Stimulated activated CD4-positive, alpha-beta T cell treated with anti-CD3 and anti-CD28 coated beads, Interleukin-12 subunit alpha, Interleukin-12 subunit beta, amount 100 ng/mL, for 4 hours (primary cell): ENCODE data around the gene CERS6.
"Not testable (repeated sequence)": the region's sequence is repeated elsewhere in the genome, so short reads cannot be mapped to it uniquely, and the experiment has no call there.

Source experiments
- DNase-seq: peaks from one replicate; pipeline ENCODE4 v3.0.0-alpha.2; 2020

The CERS6 gene

DNA sequence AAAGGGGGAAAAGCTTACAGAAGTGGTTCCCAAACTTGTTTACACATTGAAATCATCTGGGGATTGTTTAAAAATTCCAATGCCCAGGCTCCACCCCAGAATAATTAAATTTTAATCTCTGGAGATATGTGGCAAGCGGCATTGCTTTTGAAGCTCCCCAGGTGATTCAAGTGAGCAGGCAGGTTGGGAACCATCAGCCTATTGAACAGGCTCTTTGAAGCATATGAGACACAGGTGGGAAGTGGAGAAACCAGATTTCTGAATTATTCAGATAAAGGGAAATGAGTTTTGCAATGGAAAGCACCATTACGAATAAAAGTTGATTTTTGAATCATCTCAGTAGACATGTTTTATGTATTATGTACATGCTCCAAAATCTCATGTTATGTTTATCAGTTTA, 288.8 kb downstream of the CERS6 start:
- DNase-seq = no peak

DNA sequence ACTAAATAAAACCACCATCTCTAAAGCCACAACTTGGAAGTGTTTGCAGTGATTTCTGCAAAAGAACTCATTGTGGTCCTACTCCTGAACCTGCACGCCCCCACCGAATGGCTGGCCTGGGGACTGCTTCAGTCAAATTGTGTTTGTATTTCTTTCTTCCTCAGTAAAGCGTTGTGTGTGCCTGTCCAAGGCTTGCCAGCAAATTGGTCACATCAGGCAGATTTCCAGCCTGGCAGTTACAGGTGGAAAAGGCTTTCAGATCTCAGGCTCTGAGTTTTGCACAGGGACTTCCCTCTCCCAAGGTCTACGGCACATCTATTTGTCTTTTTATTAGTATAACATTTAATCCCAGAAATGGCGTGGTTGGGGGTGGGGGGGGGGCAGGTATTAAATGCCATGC, 292.4 kb downstream of the CERS6 start:
- DNase-seq = no peak

DNA sequence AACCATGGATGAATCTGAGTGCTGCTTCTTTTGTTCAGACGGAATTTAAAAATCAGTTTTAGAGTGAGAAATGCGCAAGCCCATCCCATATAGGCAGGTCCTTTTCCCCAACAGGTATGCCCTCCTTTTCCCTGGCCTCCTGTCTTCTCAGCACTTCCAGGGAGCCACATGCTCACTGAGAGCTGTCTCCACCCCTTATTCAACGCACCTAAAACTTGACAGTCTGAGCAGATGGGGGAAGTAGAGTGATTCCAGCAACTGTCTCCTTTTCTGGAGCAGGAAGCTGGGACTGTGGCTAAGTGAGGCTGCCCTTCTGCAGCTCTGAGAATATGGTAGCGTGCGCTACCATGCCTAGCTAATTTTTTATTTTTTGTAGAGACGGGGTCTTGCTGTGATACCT, 293.2 kb downstream of the CERS6 start:
- no peak for DNase-seq

DNA sequence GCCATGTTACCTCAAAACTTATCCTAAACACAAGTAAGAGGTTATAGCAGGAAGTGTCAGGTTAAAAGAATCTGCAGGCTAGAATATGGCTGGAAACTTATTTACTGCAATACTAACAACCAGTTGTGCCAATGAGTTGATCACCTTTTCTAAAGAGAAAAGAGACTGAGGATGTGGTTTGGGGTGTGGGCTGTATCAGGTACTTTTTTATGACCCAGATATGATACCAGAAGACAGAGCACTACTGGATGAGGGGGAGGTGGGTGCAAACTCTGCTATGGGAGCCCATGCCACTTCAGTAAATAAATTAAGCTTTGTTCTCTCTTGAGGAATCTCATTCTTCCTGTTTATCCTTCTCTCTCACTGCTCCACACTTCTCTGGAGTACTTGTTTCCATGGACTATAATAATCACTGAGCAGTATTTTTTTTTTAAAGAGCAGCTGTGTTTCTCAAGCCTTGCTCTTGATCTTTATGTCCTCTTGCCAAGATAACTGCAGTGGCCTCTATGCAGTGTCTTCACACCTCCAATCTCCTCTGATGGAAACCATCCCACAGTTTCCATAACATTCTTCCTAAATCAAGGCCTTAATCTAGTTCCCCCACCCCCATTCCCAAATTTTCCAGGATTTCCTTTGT, 295.1 kb downstream of the CERS6 start:
- DNase-seq = no peak

DNA sequence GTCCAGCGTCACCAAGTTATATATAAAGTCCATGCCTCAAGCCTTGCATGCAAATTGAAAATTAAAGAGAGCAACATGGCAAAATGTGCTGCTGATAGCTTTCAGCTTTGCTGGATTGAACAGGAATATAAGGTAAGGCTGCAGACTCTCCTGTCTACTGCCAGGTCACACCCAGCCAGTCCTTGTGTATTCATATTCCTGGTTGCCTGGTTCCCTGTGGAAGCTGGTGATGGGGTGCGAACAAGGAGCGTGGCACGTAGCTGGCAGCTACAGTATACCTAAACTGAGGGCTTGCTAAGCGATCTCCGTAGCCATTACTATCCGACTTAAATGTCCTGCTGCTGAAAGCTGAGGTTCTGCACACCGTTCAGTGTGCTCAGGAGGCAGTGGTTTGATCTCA, 296.3 kb downstream of the CERS6 start:
- no peak for DNase-seq

DNA sequence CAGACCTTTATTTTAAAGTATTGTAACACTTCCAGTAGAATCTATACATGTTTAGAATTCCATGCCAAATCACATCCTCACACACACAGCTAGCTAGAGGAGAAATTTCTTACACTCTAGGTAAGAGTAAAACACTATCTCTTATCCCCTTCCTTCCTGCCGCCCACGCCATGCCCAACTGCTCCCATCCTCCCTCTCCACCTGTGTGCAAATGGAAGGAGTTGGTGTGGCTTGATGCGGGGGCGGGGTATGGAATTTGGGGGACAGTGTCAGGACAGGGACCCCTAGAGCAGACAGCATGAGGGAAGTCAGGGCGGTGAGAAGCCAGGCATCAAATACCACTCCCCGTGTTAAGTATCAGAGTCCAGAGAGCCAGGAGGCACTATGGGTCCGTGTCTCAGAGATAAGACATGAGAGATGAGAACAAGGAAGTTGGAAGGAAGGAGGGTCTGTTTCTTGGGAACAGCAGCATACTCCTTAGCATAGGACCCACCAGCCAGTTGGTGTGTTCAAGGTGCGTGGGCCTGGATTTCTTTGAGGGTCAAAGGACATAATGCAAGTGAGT, 297.8 kb downstream of the CERS6 start:
- DNase-seq = no peak

DNA sequence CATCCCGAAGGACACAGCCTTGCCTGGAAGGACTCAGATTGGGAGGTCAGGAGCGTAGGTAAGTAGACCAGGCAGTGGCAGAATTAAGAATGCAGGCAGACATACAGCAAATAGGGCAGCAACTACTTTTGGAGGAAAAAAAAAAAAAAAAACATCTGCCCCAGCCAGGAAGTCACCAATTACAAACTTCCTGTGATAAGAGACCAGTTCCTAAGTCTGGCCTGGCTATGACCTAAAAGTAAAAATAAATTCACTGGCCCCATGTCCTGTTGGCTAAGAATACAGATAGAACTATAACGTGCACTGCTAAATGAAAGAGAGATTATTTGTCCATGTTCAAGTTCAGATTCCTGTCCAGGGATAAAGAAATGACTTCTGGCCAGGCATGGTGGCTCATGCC, 301.2 kb downstream of the CERS6 start:
- DNase-seq = no peak

DNA sequence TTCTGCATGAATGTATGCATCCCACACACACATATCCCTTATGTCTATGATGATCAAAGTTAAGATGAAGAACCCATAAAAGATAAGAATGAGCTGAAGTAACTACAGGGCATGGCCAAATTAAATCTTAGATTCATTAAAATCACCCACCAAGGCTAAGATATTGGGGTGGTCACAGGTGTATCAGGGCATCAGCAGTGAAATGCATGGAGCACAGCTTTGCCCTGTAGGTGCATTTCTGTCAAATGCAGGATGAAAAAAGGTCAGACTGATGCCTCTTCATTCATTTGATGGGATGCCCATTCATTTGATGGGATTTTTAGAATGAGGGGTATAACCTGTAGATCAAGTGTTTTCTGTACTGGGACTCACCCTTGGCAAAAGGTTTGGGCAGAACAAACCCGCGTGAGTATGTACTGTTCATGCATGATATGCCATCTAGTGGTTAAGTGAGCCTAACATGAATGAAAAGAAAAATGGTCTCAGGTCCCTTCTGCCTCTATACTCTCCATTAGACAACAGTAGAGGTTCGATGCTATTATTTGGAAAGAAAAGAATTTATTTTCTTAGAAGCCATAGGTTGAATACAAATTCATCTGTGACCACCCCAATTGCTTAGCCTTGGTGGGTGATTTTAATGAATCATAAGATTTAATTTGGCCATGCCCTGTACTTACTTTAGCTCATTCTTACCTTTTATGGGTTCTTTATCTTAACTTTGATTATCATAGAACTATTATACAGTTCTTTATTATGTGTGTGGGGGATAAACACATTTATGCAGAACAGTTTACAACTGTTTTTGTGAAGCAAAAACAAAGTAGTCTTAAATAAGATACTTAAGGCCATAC, 303.1 kb downstream of the CERS6 start:
- DNase-seq = no peak

DNA sequence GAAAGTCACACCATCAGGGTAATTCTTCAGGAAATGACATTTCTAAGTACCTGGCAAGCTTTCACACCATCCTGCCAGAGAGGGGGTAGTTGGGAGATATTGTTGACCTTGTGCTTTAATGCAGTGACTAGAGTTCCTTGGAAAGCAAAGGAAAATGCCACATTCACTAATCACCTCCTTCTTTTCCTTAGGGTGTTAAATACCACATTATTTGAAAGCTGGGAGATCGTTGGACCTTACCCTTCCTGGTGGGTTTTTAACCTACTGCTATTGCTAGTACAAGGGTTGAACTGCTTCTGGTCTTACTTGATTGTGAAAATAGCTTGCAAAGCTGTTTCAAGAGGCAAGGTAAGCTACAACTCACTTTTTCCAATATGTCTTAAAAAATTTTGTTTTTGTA, 309.3 kb downstream of the CERS6 start:
- no peak for DNase-seq

DNA sequence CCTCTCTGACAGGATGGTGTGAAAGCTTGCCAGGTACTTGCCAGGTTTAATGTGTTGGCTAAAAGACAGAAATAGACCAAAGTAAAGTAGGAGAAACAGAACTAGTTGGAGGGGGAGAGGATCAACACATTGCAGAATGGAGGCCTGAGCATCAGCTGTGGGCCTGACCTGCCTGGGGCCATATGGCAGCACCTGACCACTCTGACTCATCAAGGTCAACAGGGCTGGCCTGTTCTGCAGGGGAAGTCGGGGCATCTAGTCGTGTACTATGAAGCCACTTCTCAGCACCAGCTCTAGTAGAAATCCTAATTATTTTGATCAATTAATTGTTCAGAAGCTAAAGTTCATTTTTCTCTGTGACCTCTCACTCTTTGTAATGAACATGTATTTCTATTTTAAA, 310.5 kb downstream of the CERS6 start:
- DNase-seq = no peak

DNA sequence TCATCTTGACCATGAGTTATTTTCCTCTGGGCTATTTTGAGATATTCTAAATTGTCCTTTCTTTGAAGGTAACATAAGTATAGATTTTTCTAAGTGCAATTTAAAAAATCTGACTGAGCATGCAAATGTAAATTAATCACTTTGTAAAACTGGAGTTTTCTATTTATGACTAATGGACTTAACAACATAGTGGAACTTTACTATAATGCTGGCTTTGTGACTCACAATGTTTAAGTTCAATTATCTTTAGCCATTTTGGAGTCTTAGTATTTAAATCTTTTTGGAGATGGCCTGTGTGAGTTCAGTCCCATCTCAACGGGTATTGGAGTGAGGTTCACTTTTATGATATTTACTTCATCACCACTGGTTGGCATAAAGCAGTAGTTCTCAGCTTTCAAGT, 311.2 kb downstream of the CERS6 start:
- DNase-seq = no peak

DNA sequence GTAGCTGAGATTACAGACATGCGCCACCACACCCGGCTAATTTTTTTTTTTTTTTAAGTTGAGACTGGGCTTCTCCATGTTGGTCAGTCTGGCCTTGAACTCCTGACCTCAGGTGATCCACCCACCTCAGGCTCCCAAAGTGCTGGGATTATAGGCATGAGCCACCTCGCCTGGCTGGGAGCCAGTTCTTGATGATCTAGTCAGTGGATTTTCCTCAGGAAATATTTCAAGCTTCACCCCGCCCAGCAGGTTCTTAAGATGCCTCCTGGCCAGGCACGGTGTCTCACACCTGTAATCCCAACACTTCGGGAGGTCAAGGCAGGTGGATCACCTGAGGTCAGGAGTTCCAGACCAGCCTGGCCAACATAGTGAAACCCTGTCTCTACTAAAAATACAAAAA, 312.3 kb downstream of the CERS6 start:
- DNase-seq = not testable (repeated sequence)

DNA sequence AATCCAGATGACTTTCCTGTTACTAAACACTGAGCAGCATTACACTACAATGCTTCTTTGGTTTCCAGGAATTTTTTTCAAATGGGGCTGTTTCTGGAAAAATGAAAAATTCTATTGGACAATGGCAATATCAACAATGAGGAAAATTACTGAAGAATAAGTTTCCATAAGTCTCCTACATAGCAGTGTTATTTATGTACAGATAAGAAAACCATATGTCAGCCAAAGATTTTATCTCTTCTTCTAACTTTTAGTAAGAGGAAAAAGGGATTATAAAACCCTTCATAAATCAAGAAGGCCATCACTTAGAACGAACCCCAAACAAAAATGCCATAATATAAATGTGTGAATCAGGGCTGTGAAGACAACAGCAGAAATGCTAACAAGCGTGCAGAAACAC, 314.7 kb downstream of the CERS6 start:
- no peak for DNase-seq

DNA sequence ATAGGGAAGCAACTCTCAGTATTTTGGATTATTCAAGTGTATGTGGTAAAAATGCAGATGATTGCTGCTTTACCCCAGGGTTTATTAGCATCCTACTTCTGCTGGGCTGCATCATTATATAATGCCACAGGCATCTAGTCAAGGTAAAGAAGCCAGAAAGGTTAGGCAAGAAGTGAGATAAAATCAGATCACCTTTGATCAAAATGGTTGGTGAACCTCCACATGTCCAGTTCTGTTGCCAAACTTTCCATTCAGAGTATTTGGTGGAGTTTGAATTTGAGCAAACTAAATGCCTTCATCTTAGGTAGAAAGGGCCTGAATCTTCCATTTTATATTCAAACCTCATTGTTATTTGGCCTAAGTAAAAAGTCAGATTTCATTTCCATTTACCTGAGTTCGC, 316.6 kb downstream of the CERS6 start:
- DNase-seq = no peak

DNA sequence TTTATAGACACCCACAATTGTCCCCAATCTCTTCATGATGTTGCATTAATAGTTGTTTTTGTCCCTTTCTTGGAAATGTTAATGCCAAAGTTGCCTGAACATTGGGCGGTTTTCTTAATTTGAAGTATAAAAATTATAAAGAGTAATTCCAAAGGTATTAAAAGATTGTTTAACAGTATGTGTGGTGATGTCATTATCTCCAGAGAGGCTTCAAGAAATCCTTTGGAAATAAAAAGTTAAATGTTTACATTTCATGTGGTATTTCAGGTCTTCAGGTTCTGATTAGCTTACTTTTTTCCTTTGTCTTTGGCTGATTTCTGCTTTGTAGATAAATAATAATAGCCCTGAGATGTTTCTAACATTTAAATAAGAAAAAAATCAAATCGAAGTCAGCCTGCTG, 317.1 kb downstream of the CERS6 start:
- no peak for DNase-seq

DNA sequence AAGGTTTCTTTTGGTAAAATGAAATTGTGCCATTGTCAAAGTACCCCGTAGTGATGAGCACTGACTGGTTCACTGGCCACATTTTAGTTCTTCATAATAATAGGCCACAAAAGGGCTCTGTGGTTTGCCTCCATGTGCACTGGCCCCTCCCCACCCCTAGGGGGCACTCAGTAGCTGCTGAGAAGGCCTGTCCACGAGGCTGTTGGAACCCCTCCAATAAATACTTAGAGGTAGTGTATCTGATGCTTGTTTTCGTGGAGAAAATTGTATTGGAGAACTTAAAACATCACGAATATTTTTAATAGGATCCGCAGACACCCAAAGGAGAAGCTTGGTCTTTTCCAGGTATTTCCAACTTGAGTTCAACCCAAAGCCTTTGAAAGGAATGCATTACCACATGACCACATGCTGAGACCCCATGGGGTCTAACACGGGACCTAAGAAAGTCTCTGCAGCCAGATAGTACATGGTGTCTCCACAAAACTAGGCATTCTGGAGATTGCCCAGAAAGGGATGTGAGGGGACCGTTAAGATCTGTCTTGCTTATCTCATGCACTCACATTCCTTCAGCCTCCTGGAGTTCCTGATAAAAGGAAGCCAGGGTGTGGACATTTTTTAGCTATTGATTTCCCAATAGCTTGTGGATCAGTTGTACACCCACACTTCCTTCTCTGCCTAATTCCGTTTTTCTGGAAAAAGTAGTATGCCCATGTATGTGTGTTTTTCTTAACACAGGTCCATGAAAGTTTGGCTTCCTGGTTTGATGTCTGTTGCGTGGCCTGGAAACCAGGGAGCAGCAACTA, 317.8 kb downstream of the CERS6 start:
- DNase-seq = no peak

DNA sequence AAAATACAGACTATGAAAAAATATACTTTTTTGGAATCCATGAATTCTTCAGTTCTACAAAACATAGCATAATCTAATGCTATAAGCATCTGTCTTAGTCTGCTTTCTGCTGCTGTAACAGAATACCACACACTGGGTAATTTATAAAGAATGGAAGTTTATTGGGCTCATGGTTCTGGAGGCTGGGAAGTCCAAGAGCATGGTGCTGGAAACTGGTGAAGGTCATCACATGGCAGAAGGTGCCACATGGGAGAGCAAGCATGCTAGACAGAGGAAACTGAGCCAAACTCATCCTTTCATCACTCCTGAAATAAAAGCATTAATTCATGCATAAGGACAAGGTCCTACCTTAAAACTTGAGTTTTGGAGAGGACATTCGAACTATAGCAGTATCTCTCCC, 319.8 kb downstream of the CERS6 start:
- DNase-seq = no peak

DNA sequence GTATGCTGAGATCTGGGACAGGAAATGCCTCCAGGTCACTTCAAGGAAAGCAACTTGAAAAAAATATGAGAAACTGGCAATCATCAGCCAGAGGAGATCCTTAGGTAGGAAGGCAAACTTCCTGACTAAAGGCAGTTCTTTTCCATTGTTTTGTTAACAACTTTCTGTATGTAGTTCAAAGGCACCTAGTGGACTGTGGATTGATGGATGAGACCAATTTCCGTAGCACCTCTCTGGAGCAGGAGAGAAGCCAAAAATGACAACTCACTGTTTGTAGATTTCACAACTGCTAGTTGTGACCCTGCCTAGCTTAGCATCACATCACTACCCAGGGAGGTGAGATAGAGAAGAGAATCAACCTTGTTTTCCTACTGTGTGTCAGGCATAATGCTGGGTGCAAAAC, 324.6 kb downstream of the CERS6 start:
- no peak for DNase-seq

DNA sequence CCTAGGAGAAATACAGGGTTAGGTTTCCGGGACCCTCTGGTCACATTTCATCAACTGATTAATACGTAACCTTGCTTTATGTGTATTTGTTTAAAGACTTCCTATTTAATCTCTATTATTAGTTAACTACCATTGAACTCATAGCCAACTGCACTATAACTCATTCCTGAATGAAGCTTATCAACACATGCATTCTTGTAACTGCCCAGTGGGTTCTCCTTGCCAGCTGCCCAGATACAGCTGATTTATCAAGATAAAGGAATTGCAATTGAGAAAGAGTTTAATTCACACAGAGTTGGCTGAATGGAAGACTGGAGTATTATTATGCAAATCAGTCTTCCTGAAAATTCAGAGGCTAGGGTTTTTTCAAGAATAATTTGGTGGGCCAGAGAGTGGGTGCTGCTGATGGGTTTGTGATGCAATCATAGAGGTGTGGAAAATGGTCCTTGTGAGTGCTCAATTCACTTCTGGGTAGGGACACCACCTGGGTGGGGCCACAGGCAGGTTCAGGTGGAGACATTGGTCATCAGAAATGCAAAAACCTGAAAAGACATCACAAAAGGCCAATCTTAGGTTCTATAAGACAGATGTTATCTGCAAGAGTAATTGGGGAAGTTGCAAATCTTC, 325.2 kb downstream of the CERS6 start:
- no peak for DNase-seq

DNA sequence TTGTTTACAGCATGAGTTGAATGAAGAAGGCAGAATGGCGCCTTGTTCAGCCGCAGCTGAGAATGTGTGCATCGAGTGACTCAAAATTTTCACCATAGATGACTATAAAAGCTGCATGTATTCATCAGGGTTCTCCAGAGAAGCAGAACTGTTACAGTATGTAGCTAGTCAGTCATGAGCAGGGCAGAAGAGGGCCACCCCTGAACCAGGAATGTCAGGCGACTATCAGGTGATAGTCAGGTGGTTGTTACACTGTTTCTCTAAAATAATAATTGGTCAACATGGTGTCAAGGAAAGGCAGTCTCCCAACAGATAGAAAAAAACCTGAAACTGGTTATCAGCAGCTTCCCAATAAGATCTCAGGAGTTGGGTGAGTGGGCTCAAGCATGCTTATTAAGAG, 326.2 kb downstream of the CERS6 start:
- DNase-seq = no peak

DNA sequence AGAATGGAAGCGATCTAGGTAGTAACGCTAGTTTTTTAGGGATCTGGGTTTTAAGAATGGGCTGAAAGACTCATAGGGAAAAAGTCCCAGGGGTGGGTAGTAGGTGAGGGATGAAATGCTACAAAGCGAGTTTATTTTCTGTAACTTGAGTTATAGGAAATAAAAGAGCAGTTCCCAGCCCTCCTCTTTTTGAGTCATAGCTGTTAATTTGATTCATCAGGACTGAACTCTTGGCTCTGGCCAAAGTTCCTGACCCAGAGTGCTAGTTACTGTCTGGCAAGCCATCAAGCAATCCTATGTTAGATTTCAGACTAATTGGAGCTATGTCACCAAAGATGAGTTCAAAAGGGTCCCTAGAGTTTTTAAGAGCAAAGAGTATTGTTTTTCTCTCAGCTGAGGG, 328.9 kb downstream of the CERS6 start:
- DNase-seq = no peak

DNA sequence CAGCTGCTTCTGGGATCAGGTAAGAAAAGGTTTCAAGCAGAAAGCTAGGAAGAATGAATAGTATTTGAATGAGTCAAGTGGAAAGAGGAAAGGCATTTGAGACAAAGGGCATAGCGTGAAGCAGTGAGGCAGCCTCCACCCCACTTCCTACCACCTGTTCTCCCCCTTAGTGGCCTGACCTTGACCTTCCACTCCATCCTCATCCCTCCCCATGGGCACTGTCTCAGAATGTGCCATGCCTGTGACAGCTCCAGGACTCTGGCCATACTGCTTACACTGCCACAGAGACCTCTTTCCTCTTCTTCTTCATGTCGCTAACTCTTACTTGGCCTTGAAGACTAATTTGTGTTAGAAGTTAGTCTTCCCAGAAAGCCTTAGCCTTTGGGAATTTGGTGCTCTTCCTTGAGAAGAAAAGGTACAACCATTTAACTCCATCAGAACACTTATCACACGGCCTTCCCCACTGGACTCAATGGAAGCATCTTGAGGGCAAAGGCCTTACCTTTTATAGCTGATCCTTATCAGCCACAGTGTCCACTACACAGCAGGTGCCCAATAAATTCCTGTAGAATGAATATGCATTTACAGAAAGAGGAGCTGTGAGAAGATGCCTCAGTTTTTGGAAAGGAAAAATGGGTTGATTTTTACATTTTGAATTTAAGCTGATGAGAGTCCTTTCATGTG, 331.2 kb downstream of the CERS6 start:
- DNase-seq = no peak
